ENCODE results near the gene SCG2.

- TF ChIP-seq CTCF (IDR thresholded peaks at IDR 0.05; ENCODE audit: poor library complexity) (no peak), EZH2 (IDR thresholded peaks at IDR 0.05; ENCODE audit: borderline replicate concordance) (no peak)
These were observed 43.2 kb downstream of the SCG2 start for GRCh38 chr2:223558970-223559369.

Measured in hepatocyte (in vitro differentiated cells).